T-cell (primary cell): Measurements from ENCODE around the gene STARD9. TPM values are rescaled to one million over a fixed set of nuclear protein-coding genes. Genes with fewer than 3 reads are reported as not detected.

Source experiments
- ATAC-seq, 4 experiments: fragments of 200-7000 bp in 3 of 4; fragments of 150-1000 bp in 1 of 4; cut with Tn5 transposase; replicated peaks in 1 of 4; 1 replicate in 3 of 4; 2 replicates in 1 of 4; pipeline ENCODE4 v1.10.0; 2021; ENCODE audit warnings: moderate library complexity in 3 of 4, mild to moderate bottlenecking in 2 of 4, moderate number of reproducible peaks in 1 of 4
- CTCF ChIA-PET, 2 donors: fragments of 300-600 bp; sonication (Branson Sonifier 250); formaldehyde crosslinking; loops; one replicate each; lab custom pipeline; 2022; ENCODE audit warnings: antibody characterized with exemption in 2 of 2; lab: Charles Lee
- POLR2A ChIA-PET, 2 donors: fragments of 300-600 bp; sonication (Branson Sonifier 250); formaldehyde crosslinking; loops; one replicate each; lab custom pipeline; 2022; ENCODE audit warnings: antibody characterized with exemption in 2 of 2; lab: Charles Lee
- DNase-seq, 35 experiments: peaks; one replicate each; pipeline versions ENCODE4 v3.0.0 to v3.0.0-alpha.2; 2013 to 2023
- H3K27ac ChIP-seq: one replicate; pipeline ENCODE4 v1.5.1; 2013; ENCODE audit warnings: low read length
- H3K27me3 ChIP-seq, 2 experiments: replicated peaks in 1 of 2; 1 replicate in 1 of 2; 2 replicates in 1 of 2; pipeline versions ENCODE4 v1.6.1 to v1.7.0; 2013; ENCODE audit warnings: low read length in 1 of 2, mixed read lengths in 1 of 2; ENCODE audit not compliant: control insufficient read depth in 2 of 2, insufficient read depth in 2 of 2; ENCODE audit errors: extremely low read depth in 1 of 2
- H3K36me3 ChIP-seq, 2 donors: 1 replicate in 1 of 2; 2 replicates in 1 of 2; pipeline versions ENCODE4 v1.6.1 to v1.7.0; 2013; ENCODE audit warnings: low read length in 1 of 2; ENCODE audit not compliant: control insufficient read depth in 2 of 2, insufficient read depth in 1 of 2; ENCODE audit errors: extremely low read depth in 1 of 2
- H3K4me1 ChIP-seq, 2 experiments: 1 replicate in 1 of 2; 2 replicates in 1 of 2; pipeline versions ENCODE4 v1.6.1 to v1.7.0; 2013; ENCODE audit warnings: low read length in 2 of 2, mixed read lengths in 1 of 2; ENCODE audit not compliant: insufficient read depth in 2 of 2, control insufficient read depth in 1 of 2; ENCODE audit errors: extremely low read depth in 1 of 2
- H3K4me3 ChIP-seq, 2 donors: 1 replicate in 1 of 2; 2 replicates in 1 of 2; pipeline versions ENCODE4 v1.5.1 to v1.7.0; 2013; ENCODE audit warnings: mild to moderate bottlenecking in 2 of 2, low read length in 1 of 2, moderate library complexity in 1 of 2; ENCODE audit not compliant: control insufficient read depth in 1 of 2; ENCODE audit errors: extremely low read depth in 1 of 2
- H3K9me3 ChIP-seq: 2 replicates; pipeline ENCODE4 v1.7.0; 2013
- H3K27ac Mint-ChIP-seq, 2 donors: one replicate each; pipeline ENCODE4 v1.8.0; 2020 to 2021; ENCODE audit warnings: mild to moderate bottlenecking in 2 of 2, mixed read lengths in 2 of 2
- H3K27me3 Mint-ChIP-seq, 2 donors: one replicate each; pipeline ENCODE4 v1.8.0; 2021 to 2022; ENCODE audit warnings: mixed read lengths in 2 of 2
- H3K36me3 Mint-ChIP-seq: one replicate; pipeline ENCODE4 v1.8.0; 2021; ENCODE audit warnings: mixed read lengths
- H3K4me1 Mint-ChIP-seq, 3 donors: one replicate each; pipeline ENCODE4 v1.8.0; 2020 to 2022; ENCODE audit warnings: mixed read lengths in 3 of 3, mild to moderate bottlenecking in 1 of 3
- H3K4me3 Mint-ChIP-seq, 3 donors: one replicate each; pipeline ENCODE4 v1.8.0; 2020 to 2022; ENCODE audit warnings: mild to moderate bottlenecking in 3 of 3, mixed read lengths in 3 of 3, moderate library complexity in 3 of 3
- H3K9me3 Mint-ChIP-seq, 3 donors: one replicate each; pipeline ENCODE4 v1.8.0; 2020 to 2022; ENCODE audit warnings: mixed read lengths in 3 of 3
- WGBS: methylation state at CpG from one replicate; pipeline ENCODE4 v1.1.5; 2013; ENCODE audit warnings: missing lambda C conversion rate; ENCODE audit not compliant: insufficient coverage; 5-methylcytosine and 5-hydroxymethylcytosine counted together
- total RNA-seq, 35 experiments: library from RNA in 6 of 35; stranded (reverse) in 6 of 35; fragments of 120-200 nt in 1 of 35; gene quantifications; one replicate each; pipeline versions ENCODE4 v1.2.1 to v1.2.4 and lab custom pipeline; 2013 to 2026

Gene STARD9
- total RNA-seq, 5 donors from 2014 or later (not counting 1 experiment from before 2014, with no cell fraction given), result 6.6 to 10.6 (median 8.8) TPM

- Histone ChIP-seq H3K4me1 (peaks cover 0 to 3% of the 10 kb centered on the region in 2 experiments), H3K27me3 (no peaks in the 10 kb centered on the region), H3K36me3 (peaks cover 24 to 89% of the 10 kb centered on the region in 2 donors), H3K4me3 (no peak overlapping the region), H3K27ac (no peak overlapping the region), H3K9me3 (no peaks in the 10 kb centered on the region)
- DNase-seq, result no peak
- Mint-ChIP-seq H3K27me3 (no peaks in the 10 kb centered on the region), H3K36me3 (peaks cover 51% of the 10 kb centered on the region), H3K4me1 (peaks cover 5 to 11% (median 8%) of the 10 kb centered on the region in 3 donors), H3K4me3 (no peak overlapping the region), H3K9me3 (no peaks in the 10 kb centered on the region), H3K27ac (no peak overlapping the region)
- ATAC-seq, result no peak
- CTCF ChIA-PET, result interaction anchor here in 1 of 2 donors (0.5 kb wide), 1 partner anchor 188 kb away, joined by 3 read pairs; no protein-coding TSS in a partner anchor
- POLR2A ChIA-PET, result no interaction called here
- WGBS, result 91% methylated on average over 6 of the region's 8 CpGs
Measured at GRCh38 chr15:42730135-42730534, 154.7 kb downstream of the STARD9 start.

DNA sequence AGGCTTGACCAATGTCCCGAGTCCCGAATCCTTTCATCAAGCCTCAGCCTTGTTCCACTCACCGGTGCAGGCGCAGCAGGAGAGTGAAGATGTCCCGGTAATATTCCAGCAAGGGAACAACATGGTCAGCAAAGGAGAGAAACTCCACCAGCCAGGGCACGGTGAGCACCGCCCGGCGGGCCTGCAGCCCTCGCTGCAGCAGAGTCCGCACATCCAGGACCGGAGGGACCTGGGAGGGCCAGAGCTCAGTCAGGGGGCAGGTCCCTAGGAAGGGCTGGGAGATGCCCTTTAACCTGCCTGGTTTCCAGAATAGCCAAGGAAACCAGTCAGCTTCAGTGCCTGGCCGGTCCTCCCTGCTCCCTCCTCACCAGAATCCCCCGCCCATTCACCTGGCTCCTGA is 155.1 kb downstream of the STARD9 start:
- no peak for ATAC-seq
- WGBS, result 95% methylated on average over 13 of the region's 14 CpGs
- H3K4me3 Mint-ChIP-seq, result no peak overlapping the region
- H3K27me3 ChIP-seq, result no peaks in the 10 kb centered on the region
- DNase-seq, result no peak
- peaks cover 0 to 7% of the 10 kb centered on the region in 2 experiments for H3K4me1 ChIP-seq
- no peaks in the 10 kb centered on the region for H3K9me3 ChIP-seq
- H3K4me3 ChIP-seq, result no peak overlapping the region
- H3K9me3 Mint-ChIP-seq, result no peaks in the 10 kb centered on the region
- peaks cover 24 to 85% of the 10 kb centered on the region in 2 donors for H3K36me3 ChIP-seq
- ChIA-PET CTCF (interaction anchor here in 1 of 2 donors (0.5 kb wide), 1 partner anchor 187 kb away, joined by 3 read pairs; no protein-coding TSS in a partner anchor), POLR2A (no interaction called here)
- no peak overlapping the region for H3K27ac Mint-ChIP-seq
- H3K27me3 Mint-ChIP-seq, result no peaks in the 10 kb centered on the region
- H3K36me3 Mint-ChIP-seq, result peaks cover 47% of the 10 kb centered on the region
- no peak overlapping the region for H3K27ac ChIP-seq
- H3K4me1 Mint-ChIP-seq, result peaks cover 5 to 15% (median 10%) of the 10 kb centered on the region in 3 donors

GRCh38 chr15:42731461-42731860 is 156.1 kb downstream of the STARD9 start:
- ChIA-PET CTCF (no interaction called here), POLR2A (no interaction called here)
- no peak overlapping the region for H3K27ac ChIP-seq
- H3K9me3 ChIP-seq, result no peaks in the 10 kb centered on the region
- no peaks in the 10 kb centered on the region for H3K27me3 Mint-ChIP-seq
- peaks cover 10 to 19% (median 13%) of the 10 kb centered on the region in 3 donors for H3K4me1 Mint-ChIP-seq
- DNase-seq (no peak), ATAC-seq (no peak)
- no peak overlapping the region for H3K4me3 ChIP-seq
- no peaks in the 10 kb centered on the region for H3K27me3 ChIP-seq
- peaks cover 2 to 14% of the 10 kb centered on the region in 2 experiments for H3K4me1 ChIP-seq
- H3K27ac Mint-ChIP-seq, result peak overlapping the region in 1 of 2 donors; percentile 59
- H3K4me3 Mint-ChIP-seq, result no peak overlapping the region
- WGBS, result no CpG with 5 or more reads among the region's 6 CpGs
- no peaks in the 10 kb centered on the region for H3K9me3 Mint-ChIP-seq
- H3K36me3 ChIP-seq, result peaks cover 19 to 77% of the 10 kb centered on the region in 2 donors
- peaks cover 45% of the 10 kb centered on the region for H3K36me3 Mint-ChIP-seq

- Histone ChIP-seq H3K4me1 (peaks cover 3 to 16% of the 10 kb centered on the region in 2 experiments), H3K4me3 (no peak overlapping the region), H3K36me3 (peaks cover 18 to 71% of the 10 kb centered on the region in 2 donors), H3K27me3 (no peaks in the 10 kb centered on the region), H3K9me3 (no peaks in the 10 kb centered on the region), H3K27ac (no peak overlapping the region)
- 91% methylated on average over 8 of the region's 15 CpGs for WGBS
- ATAC-seq (no peak), DNase-seq (no peak)
- POLR2A ChIA-PET, result interaction anchor here in 1 of 2 donors (0.7 kb wide), 1 partner anchor 23 kb away, joined by 4 read pairs; no protein-coding TSS in a partner anchor
- Mint-ChIP-seq H3K27ac (peak overlapping the region in 1 of 2 donors; percentile 41), H3K4me3 (no peak overlapping the region), H3K4me1 (peaks cover 10 to 20% (median 14%) of the 10 kb centered on the region in 3 donors), H3K36me3 (peaks cover 38% of the 10 kb centered on the region), H3K27me3 (no peaks in the 10 kb centered on the region), H3K9me3 (no peaks in the 10 kb centered on the region)
- CTCF ChIA-PET, result interaction anchor here in 1 of 2 donors (0.5 kb wide), 1 partner anchor 177 kb away, joined by 6 read pairs; no protein-coding TSS in a partner anchor
Measured at GRCh38 chr15:42732095-42732827, 156.9 kb downstream of the STARD9 start.

- no peak for DNase-seq
- no peak overlapping the region for H3K4me3 ChIP-seq
- POLR2A ChIA-PET, result interaction anchor here in 1 of 2 donors (0.7 kb wide), 1 partner anchor 22 kb away, joined by 4 read pairs; no protein-coding TSS in a partner anchor
- no peak for ATAC-seq
- H3K27me3 ChIP-seq, result no peaks in the 10 kb centered on the region
- no peaks in the 10 kb centered on the region for H3K27me3 Mint-ChIP-seq
- peaks cover 36% of the 10 kb centered on the region for H3K36me3 Mint-ChIP-seq
- H3K27ac ChIP-seq, result no peak overlapping the region
- peaks cover 4 to 20% of the 10 kb centered on the region in 2 experiments for H3K4me1 ChIP-seq
- no peak overlapping the region for H3K4me3 Mint-ChIP-seq
- peaks cover 14 to 66% of the 10 kb centered on the region in 2 donors for H3K36me3 ChIP-seq
- no peaks in the 10 kb centered on the region for H3K9me3 Mint-ChIP-seq
- CTCF ChIA-PET, result no interaction called here
- WGBS, result 94% methylated on average over 9 of the region's 11 CpGs
- H3K4me1 Mint-ChIP-seq, result peaks cover 10 to 25% (median 19%) of the 10 kb centered on the region in 3 donors
- H3K27ac Mint-ChIP-seq, result no peak overlapping the region
- H3K9me3 ChIP-seq, result no peaks in the 10 kb centered on the region
Measured at GRCh38 chr15:42733027-42733426, 157.6 kb downstream of the STARD9 start.

DNA sequence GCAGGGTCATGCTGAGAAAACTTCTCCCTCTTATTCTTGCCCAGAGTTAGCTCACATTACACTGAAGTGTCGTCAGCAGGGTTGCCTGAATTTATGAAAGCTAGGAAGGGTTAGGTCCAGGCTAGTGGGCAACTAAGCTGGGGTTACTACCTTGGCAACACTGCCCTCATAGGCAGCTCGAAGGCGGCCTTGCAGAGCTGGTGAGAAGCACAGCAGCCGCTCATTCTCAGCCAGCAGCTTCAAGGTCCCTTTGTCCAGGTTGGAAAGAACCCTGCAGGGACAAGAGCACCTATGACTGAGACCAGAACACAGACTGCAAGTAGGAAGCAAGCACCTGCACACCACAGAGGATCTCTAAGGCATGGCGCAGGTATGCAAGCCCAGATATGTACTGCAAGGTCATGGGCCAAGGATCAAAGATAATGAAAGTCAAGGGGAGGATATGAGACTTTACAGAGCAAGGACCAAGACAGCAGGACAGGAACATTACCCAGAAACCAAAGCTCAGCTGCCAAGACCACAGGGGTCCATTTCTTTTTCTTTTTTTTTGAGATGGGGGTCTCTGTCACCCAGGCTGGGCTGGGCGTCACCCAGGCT is 158.8 kb downstream of the STARD9 start:
- WGBS, result 100% methylated on average over 5 of the region's 6 CpGs
- H3K4me3 Mint-ChIP-seq, result peak overlapping the region; percentile 50 to 58 (median 51)

More for the DNA sequence above, 158.8 kb downstream of the STARD9 start:
- H3K4me3 ChIP-seq, result no peak overlapping the region
- POLR2A ChIA-PET, result interaction anchor here in 1 of 2 donors (0.7 kb wide), 1 partner anchor 669 kb away, joined by 13 read pairs; no protein-coding TSS in a partner anchor
- H3K4me1 Mint-ChIP-seq, result peaks cover 10 to 25% (median 19%) of the 10 kb centered on the region in 3 donors
- H3K36me3 Mint-ChIP-seq, result peaks cover 29% of the 10 kb centered on the region
- H3K27me3 Mint-ChIP-seq, result no peaks in the 10 kb centered on the region
- DNase-seq (no peak), ATAC-seq (no peak)
- H3K27ac ChIP-seq, result no peak overlapping the region
- no peaks in the 10 kb centered on the region for H3K9me3 Mint-ChIP-seq
- no peaks in the 10 kb centered on the region for H3K9me3 ChIP-seq
- H3K36me3 ChIP-seq, result peaks cover 13 to 57% of the 10 kb centered on the region in 2 donors
- peaks cover 4 to 20% of the 10 kb centered on the region in 2 experiments for H3K4me1 ChIP-seq
- CTCF ChIA-PET, result interaction anchor here in 1 of 2 donors (0.6 kb wide), 1 partner anchor 33 kb away, joined by 4 read pairs; no protein-coding TSS in a partner anchor
- H3K27me3 ChIP-seq, result no peaks in the 10 kb centered on the region
- H3K27ac Mint-ChIP-seq, result peak overlapping the region; percentile 40 to 66
